Activated T-cell treated with anti-CD3 and anti-CD28 coated beads for 24 hours (primary cell): ENCODE results near the gene PRR15.

Experiments used
- DNase-seq: peaks from one replicate; pipeline ENCODE4 v3.0.0-alpha.2; 2020; ENCODE audit warnings: low read depth

PRR15 gene

DNA sequence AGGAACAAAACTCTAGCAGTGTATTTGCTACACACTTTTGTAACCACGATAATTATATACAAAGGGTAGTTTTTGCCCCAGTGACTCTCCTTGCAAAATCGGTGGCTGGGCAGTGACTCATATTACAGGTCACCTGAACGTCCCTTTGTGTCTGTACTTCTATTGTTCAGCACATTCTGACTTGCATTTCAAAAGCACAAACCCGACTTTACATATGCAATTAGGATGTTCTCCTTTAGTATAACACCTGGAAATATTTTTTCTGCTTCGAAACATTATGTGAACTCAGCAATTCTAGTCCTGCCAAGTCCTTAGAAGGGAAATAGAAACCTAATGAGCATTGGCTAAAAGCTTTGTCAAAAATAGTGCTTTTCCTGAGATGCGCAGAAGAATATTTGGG is 6.0 kb downstream of the PRR15 start:
- no peak for DNase-seq

DNA sequence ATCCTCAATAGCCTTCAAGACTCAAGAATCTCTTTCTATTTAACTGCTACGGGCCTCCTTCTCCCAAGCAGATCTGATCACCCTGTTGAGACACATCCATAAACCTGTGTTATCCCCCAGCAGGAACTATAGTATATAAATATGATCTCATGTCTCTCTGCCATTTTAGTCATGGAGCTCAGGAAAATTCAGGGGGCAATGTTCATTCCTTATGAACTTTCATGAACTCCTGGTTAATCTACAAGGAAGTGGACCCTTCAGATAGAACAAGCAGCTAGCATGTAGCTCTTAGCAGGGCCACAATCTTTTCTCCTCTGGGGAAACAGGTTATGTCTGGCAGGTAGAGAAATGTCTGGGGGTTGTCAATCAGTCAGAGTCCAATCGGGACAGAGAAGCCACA is 8.9 kb downstream of the PRR15 start:
- no peak for DNase-seq

DNA sequence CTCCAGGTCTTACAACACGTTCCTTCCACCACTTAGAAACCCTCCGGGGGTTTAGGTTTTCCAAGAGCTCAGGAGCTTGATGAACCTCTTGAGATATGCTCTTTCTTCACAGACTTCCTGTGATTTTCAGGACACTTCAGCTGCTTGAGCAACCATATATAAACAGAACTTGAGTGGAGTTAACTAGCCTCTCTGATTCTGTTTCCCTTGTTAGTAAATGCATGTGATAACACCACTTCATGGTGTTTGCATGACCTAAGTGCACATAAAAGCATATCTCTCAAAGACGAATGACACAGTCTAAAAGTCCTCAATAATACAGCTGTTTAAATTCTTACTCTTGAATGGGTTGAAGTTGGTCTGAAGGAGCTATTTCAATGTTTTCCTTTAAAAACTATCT is 9.9 kb downstream of the PRR15 start:
- no peak for DNase-seq

DNA sequence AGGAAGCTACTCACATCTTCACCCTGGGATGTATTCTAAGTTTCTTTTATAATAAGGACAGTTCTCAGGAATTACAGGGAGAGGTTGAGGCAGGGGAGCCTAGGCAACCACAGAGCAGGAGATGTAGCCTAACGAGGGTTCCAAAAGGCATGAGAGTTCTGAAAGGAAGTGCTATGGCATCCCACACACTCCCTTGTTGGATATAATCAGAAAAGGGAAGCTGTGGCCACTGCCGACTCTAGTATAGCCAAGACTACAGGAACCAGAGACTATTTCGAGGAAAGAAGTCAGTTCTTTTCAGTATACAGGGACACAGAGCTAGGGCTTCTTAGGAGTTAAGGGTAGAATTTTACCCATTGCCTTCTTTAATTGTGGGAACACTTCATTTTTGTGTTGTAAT is 11.0 kb downstream of the PRR15 start:
- DNase-seq, result no peak

DNA sequence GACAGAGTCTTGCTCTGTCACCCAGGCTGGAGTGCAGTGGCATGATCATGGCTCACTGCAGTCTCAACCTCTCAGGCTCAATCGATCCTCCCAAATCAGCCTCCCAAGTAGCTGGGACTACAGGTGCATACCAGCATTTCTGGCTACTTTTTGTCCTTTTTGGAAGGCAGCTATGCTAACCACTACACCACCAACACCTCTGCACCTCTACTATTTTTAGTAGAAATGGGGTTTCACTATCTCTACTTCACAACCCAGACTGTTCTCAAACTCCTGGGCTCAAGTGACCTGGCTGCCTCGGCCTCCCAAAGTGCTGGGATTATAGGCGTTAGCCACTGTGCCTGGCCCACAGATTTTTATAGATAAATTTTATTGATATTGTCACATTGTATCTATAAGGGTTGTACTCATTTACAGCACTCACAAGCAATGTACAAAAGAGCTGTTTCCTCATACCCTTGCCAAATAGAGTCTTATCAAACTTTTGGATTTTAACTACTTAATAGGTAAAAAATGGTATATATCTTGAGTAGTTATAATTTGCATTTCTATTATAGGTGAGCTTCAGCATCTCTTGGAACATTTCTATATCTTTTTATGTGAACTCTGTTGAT is 23.7 kb downstream of the PRR15 start:
- no peak for DNase-seq

DNA sequence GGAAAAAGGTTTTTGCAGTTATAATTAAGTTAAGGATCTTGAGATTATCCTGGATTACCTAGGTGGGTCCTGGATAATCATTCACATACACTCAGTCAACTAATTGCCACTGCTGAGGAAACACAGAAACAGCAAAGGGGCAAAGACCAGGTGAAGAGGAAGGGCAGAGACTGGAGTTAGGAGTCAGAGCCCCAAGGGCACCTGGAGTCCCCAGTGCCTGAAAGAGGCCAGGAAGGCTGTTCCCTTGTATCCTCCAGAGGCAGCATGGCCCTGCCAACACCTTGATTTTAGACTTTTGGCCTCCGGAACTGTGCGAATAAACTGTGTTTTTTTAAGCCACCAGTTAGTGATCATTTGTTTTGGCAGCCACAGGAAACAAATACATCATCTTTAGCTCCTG is 24.6 kb downstream of the PRR15 start:
- no peak for DNase-seq

DNA sequence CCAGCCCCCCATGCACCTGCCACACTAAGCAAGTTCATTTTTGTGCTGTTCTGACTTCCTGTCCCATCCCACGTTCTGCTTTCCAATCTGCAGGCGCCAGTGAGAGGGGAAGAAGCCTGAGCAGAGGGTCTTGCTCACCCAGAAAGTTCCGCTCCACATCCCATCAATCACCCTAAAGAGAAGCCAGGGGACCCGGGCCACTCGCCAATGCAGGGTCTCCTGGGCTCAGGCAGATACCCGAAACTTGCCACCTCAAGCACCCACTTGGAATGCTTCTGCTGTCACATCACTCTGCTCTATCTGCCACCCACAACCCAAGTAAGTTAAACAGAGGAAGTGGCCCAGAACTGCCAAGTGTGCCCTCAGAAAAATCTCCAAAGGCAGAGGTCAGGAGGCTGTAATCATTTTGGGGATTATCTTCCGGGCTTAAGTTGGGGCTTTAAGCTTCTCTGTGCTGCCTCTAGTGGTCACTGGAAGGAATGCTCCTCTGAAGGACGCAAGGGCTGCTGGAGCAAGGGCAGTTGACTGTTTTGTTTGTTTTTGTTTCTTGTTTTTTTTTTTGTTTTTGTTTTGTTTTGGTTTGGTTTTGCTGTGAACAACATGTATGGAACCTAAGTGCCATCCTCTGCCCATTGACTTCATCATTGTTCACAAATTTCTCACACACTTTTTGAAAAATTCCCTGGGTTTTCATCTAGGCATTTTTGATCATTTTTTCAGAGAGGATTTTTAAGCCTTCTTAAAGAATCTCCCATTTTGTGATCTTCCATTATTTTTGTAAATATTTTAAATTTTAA is 25.5 kb downstream of the PRR15 start:
- DNase-seq, result no peak

DNA sequence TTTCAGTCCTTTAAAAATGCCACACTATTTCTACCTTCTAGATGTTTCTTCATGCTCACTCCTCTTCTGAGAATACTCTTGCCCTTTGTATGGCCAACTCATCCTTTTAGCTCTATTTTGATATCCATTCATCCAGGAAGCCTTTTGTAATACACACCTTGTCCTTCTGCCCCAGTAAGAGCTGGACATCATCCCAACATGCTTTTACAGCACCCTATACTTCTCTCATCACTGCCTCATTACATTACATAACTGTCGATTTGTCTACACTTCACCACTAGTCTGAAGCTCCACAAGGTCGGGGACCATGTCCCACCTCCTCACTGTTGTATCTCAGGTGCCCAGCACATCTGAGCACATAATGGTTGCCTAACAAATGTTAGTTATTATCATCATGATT is 29.2 kb downstream of the PRR15 start:
- DNase-seq, result no peak

DNA sequence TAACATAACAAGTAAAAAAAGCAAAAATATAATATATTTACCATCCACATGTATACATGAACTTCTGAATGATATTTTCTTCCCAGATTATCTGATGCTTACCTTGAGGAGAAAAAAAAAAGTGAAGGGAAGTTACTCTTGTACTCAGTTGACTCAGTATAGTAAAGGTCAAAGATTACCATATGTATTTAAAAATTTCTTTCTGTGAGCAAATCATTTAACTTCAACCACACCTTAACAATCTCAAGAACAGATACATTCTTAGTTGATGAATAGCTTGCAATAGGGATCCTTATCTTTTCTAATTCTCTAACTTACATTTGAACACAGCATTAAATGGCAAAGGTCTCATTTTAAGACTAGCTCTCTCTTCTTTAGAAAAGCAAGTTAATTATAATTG is 29.8 kb downstream of the PRR15 start:
- DNase-seq, result no peak

DNA sequence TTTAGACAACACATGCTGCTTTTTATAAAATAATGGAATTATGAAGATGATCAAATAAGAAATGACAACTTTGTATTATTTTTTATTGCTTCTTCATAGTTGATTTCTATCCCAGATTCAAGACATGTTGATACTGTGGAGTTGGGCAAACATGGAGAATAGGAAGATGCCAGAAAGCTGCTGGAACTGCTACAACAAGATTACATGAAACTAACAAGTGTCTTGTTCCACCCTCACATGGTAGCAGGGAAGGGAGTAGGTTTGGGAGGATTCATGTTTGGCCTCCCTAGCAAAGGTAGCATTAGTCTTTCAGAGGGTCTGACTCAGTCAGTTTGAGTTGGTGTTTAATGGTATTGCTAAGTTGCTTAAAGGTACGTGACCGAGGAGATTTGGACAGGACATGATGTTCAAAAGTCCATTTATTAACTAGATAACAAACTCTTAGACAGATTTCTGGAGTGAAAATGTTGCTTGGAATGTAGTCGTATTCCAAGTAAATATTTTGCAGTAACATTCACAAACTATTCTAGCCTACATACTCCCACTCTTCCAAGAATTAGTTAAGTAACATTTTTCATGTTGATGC is 33.1 kb downstream of the PRR15 start:
- no peak for DNase-seq

DNA sequence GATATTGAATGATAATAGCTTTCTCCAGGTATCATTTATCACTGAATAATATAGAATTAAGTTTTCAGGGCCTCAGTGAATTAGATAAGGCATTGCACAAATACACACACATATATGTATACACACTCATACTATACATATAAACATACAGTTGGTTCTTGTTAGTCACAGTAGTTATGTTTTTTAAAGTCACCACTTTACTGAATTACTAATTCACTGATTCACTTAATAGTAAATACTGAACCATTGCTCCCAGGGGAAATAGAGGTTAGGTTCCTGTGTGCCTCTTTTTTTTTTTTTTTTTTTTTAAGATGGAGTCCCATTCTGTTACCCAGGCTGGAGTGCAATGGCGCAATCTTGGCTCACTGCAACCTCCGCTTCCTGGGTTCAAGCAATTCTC is 33.6 kb downstream of the PRR15 start:
- no peak for DNase-seq

DNA sequence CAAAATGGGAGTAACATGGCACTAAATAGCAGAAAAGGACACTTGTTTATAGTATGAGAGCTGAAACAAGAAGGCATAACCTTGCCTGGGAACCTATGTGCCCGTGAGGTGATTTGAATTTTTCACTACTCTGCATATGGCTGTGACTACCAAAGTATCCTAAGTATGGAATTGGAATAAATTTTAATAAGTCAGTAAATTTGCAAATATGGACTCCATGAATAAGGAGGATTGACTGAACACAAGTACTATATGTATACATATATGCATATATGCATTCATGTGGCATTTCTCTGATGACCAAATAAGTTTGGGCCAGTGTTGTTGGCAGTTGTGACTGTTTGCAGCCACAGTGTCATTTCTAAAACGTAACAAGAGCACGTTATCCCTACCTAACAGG is 34.5 kb downstream of the PRR15 start:
- DNase-seq, result no peak

DNA sequence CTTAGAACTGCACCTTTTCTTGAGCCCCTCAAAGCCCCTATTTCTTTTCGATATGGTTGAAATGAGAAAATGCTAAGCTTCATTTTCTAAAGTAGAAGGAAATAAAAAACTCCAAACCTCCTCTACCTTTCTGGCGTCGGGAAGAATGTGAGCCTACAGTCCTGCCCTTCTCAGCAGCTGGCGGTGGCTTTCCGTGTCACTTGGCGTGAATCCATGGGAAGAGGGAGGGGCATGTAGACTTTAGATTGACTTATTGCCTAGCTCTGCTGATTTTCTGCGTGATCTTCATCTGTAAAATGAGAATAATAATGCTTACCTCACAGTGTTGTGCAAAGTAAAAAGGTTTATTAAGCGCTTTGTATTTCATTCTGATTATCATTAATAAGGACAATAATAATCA is 35.0 kb downstream of the PRR15 start:
- DNase-seq, result no peak

DNA sequence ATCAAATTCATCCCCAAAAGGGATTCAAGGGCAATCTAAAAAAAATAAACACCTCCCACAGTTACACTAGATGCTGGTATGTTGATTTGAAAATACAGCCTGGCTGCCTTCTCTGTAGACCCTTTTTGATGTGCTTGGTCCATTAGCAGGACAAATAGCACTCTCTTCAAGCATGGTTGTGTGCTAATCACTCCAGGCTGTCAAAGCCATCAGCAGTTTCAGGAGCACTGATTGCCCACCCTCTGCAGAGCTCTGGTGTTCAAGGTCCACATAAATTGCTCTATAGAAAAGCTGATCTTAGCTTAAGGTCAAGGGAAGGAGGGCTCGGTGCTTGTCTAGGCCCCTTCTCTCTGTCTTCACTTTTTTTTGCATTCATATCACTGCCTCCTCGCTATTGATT is 35.4 kb downstream of the PRR15 start:
- no peak for DNase-seq

DNA sequence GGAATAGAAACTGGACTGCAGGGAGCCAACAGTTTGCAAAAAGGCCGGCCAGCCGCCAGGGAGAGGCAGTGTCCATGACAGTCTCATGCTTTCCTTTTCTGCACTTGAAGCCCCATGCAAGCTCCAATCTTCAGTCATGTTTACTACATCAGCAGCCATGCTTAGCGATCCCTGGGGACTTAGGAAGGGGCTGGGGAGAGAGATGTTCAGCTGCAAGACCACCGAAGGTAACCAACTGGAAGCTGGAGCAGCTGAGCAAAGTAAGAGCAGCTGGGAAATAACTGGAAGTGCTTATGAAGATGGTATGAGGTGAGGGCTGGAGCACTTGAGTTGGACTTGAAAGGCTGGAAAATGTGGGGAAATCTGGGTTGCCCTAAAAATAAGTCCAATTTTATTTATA is 37.0 kb downstream of the PRR15 start:
- DNase-seq, result no peak

DNA sequence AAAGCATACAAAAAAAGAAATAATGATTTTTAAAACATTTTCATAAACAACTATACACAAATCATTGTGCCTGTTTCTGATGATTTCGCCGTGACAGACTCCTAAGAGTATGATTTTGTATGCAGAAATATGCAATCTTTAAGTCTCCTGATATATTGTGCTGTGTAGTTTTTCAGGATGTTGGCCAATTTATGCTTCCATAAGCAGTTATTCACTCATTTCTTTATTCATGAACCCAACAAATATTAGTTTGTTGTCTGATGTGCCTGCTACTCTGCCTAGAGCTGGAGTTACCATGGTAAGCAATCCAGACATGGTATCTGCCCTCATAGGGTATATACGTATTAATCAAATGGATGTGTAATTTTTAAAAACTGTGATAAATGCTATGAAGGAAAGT is 40.4 kb downstream of the PRR15 start:
- DNase-seq, result no peak

DNA sequence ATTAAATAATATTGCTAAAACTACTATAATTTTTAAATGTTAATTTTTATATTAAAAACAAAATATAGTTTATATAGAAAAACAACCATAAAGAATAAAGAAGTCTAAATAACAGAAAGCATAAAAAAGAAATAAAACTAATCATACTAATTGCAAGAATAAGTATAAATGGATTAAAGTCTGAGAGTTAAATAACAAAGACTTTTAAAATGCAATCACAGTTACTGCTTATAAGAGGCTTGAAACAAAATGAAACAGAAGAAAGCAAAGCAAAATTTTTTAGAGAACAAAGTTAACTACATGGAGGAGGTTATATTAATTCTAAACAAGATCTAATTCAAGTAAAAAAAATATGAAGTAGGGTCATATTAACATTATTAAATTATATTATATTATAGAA is 41.1 kb downstream of the PRR15 start:
- DNase-seq, result no peak

DNA sequence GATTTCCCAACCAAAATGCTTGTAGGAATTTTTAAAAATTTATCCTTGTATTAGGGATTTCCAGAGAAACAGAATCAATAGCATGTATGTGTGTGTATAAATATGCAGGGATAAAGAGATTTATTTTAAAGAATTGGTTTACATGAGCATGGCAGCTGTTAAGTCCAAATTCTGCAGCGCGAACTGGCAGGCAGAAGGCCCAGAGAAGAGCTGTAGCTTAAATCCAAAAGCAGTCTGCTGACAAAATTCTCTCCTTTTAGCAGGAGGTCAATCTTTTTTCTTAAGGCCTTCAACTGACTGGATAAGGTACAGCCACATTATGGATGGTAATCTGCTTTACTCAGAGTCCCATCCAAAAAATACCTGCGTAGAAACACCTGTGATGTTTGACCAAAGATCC is 42.0 kb downstream of the PRR15 start:
- DNase-seq, result no peak

DNA sequence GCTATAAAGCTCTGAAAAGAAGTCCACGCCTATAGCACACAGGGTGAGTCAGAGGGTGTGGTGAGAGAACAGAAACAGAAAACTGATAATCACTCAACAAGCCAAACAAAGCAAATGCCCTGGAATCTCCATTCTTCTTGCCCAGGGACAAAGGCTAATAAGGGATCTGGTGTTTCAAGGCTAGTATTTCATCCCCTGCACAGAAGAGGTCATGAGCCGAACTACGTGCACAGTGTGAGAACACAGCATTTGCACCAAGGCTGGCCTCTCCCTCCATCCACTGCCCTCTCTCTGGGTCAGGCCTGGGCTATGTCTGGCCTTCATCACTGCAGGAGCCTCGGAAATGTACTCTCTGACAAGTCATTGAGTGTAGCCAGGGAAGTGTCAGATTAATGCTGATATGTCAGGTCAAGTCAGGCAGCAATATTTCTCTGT is 42.7 kb downstream of the PRR15 start:
- no peak for DNase-seq

DNA sequence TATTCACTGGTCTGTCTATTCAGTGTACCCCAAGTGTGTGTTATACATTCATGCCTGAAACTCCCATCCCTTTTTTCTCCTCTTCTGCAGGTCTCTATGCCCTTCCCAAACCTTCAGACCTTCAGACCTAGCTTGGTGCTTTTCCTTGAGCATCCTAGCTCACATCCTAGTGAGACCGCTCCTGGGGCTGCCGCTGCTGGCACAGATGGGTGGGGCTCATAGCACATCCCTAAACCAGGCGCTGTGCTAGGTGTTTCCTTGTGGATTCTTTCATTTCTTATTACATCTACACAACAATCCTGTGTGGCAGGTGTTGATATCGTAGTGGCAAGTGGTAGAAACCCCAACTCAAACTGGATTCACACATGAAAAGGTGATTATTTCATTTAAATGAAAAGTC is 43.2 kb downstream of the PRR15 start:
- no peak for DNase-seq

DNA sequence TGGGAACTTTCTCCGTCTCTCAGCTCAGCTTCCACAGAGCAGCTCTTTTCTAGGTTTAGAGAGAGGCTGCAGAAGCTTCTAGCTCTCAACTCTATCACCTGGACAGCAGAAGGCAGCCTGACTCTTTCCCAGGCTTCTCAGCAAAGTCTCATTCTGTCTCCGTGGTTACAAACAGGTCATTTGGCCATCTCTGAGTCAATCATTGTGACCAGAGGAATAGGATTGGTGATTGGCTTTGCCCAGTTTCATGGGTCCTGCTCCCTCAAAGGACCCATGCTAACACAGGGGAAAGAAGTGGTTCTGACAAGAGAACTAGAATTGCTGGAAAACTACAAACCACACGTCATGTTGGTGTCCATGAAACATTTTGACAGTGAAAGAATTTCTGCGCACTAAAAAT is 43.6 kb downstream of the PRR15 start:
- no peak for DNase-seq

DNA sequence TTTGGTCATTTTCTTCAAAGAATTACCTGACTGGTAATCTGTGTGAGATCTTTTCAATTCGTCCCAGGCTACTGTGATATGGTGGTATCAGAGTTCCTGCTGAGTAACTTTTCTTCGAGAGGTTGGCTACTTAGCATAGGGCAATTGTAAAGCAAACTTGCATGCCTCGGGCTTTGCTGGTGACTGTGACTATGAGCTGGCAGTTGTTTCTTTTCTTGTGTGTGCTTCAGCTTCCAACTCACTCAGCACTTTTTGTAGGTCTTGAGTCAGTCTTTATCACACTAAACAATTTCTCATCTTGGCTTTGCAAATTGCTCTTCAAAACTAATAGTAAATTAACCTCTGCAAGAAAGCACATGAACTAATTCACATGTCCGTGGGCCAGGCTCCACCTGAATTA is 44.3 kb downstream of the PRR15 start:
- no peak for DNase-seq

DNA sequence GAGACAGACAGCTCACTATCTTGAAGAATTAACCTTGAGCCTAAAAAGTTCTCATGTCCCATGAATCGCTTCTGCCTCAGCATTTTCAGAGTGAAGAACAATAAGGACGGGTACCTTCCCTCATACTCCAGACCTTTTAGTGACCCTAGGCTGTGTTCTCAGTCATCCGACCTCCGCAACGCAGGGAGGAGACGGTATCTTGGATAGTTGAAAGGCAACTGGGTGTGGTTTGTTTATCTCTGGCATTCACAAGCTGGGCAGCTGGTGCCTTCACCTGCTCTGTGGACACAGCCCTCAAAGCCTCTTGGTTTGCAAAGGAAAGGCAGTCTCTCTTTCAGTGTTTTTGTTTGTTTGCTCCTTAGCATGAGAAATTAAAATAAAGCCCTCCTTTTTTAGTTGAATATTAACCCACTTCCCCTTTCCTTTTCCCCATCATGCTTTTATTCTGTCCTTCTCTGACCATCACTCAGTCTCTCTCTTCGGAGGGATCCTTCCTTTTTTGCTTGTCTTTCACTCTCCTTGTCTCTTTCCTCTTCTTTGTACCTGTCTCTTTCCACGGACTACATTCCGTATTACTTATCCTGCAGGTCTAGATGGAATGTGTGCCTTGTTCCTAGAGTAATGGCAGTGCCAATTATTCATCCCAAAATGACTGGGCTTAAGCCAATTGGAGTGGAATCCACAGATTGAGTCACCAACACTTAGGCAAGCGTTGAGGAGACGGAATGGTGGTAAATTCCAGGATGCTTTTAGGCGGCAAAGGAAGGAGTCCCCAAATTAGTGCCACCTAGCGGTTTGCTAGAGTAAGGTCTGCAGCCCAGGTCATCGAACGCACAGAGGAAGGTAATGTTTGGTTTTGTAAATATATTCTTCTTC is 45.8 kb downstream of the PRR15 start:
- DNase-seq, result no peak
